Panc1 (cell line): ENCODE results near the gene SERPINA3.

ENCODE experiments used
- POLR2AphosphoS5 ChIP-seq: IDR thresholded peaks from 2 replicates; pipeline ENCODE4 v1.6.1; 2012; ENCODE audit warnings: mild to moderate bottlenecking, low read depth, low read length, moderate library complexity
- TCF7L2 ChIP-seq: IDR thresholded peaks from 2 replicates; pipeline ENCODE4 v1.6.1; 2011; ENCODE audit warnings: mild to moderate bottlenecking, low read depth, low read length, inconsistent platforms
- TF ChIP-seq, protein P1 (sequence below): fragments of 450-650 bp; IDR thresholded peaks from 2 replicates; pipeline ENCODE4 v1.5.1; 2017; ENCODE audit warnings: mild to moderate bottlenecking

DNA sequence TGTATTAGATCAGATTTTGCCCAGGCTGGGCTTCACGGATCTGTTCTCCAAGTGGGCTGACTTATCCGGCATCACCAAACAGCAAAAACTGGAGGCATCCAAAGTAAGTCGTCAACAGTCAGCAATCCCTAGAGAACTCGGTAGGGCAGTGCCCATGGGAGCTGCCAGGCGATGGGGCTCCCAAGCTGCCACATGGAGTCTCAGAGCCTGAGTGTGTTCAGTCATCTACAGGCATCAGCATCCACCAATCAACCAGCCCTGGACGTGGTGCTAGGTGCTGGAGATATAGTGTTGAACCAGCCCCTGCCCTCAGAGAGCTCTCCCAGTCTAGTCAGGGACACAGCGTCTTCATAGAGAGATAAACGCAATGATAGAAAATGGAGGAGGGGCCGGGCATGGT lies 44.0 kb upstream of the SERPINA3 start:
- TF ChIP-seq POLR2AphosphoS5 (no peak), TCF7L2 (no peak)
- TF ChIP-seq, protein P1, sequence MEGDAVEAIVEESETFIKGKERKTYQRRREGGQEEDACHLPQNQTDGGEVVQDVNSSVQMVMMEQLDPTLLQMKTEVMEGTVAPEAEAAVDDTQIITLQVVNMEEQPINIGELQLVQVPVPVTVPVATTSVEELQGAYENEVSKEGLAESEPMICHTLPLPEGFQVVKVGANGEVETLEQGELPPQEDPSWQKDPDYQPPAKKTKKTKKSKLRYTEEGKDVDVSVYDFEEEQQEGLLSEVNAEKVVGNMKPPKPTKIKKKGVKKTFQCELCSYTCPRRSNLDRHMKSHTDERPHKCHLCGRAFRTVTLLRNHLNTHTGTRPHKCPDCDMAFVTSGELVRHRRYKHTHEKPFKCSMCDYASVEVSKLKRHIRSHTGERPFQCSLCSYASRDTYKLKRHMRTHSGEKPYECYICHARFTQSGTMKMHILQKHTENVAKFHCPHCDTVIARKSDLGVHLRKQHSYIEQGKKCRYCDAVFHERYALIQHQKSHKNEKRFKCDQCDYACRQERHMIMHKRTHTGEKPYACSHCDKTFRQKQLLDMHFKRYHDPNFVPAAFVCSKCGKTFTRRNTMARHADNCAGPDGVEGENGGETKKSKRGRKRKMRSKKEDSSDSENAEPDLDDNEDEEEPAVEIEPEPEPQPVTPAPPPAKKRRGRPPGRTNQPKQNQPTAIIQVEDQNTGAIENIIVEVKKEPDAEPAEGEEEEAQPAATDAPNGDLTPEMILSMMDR = no peak
